22Rv1 (cell line): ENCODE data around the gene FAM111A.

ENCODE experiments used
- CTCF ChIP-seq: fragments of 450-650 bp; IDR thresholded peaks from 2 replicates; pipeline ENCODE4 v1.5.1; 2017; ENCODE audit warnings: mild to moderate bottlenecking
- ZFX ChIP-seq: fragments of 450-650 bp; IDR thresholded peaks from 2 replicates; pipeline ENCODE4 v1.6.1; 2017; ENCODE audit warnings: antibody characterized with exemption, borderline replicate concordance

GRCh38 chr11:59117774-59118173 is 24.9 kb upstream of the FAM111A start:
- TF ChIP-seq CTCF (no peak), ZFX (no peak)
